HEK293 (cell line): ENCODE data around the gene BPI.

Experiments
- CTCF ChIA-PET: fragments of 350-600 bp; formaldehyde crosslinking; extraction: SDS; loops from one replicate; lab custom pipeline; 2021; ENCODE audit warnings: antibody characterized with exemption; lab: Yijun Ruan, JAX
- POLR2A ChIA-PET: fragments of 300-600 bp; formaldehyde crosslinking; extraction: SDS; loops from one replicate; lab custom pipeline; 2020; ENCODE audit warnings: antibody characterized with exemption, inconsistent platforms; lab: Yijun Ruan, JAX
- H3K27ac ChIP-seq: fragments of 200-500 bp; sonication (Bioruptor generic); 2 replicates; pipeline ENCODE4 v1.5.1; 2014; ENCODE audit warnings: low read depth, low read length, control low read depth, inconsistent platforms; ENCODE audit errors: extremely low read depth
- H3K36me3 ChIP-seq, 2 experiments: fragments of 200-500 bp in 1 of 2; sonication (Bioruptor generic) in 1 of 2; 1 replicate in 1 of 2; 2 replicates in 1 of 2; pipeline ENCODE4 v1.5.1; 2014 to 2017; ENCODE audit warnings: inconsistent platforms in 2 of 2, low read length in 2 of 2; ENCODE audit not compliant: control insufficient read depth in 2 of 2, insufficient read depth in 1 of 2
- H3K4me1 ChIP-seq: fragments of 200-500 bp; sonication (Bioruptor generic); 2 replicates; pipeline ENCODE4 v1.5.1; 2014; ENCODE audit warnings: mild to moderate bottlenecking, low read length, inconsistent platforms; ENCODE audit not compliant: control insufficient read depth, insufficient read depth
- H3K4me3 ChIP-seq: 2 replicates; pipeline ENCODE4 v1.5.1; 2011; ENCODE audit warnings: low read depth, mild to moderate bottlenecking, control low read depth, low read length, moderate library complexity
- H3K9me3 ChIP-seq: fragments of 200-500 bp; sonication (Bioruptor generic); 2 replicates; pipeline ENCODE4 v1.5.1; 2014; ENCODE audit warnings: low read depth, low read length, inconsistent platforms; ENCODE audit not compliant: control insufficient read depth, insufficient read depth
- SALL2 ChIP-seq: fragments of 450-650 bp; formaldehyde crosslinking; IDR thresholded peaks from 2 replicates; pipeline ENCODE4 v1.5.0; 2017; ENCODE audit warnings: missing biosample characterization, mild to moderate bottlenecking, missing genetic modification characterization, borderline replicate concordance
- ZBTB8A ChIP-seq: fragments of 450-650 bp; formaldehyde crosslinking; IDR thresholded peaks from 2 replicates; pipeline ENCODE4 v1.5.1; 2016; ENCODE audit warnings: missing biosample characterization, missing genetic modification characterization
- ZNF10 ChIP-seq: fragments of 450-650 bp; formaldehyde crosslinking; IDR thresholded peaks from 2 replicates; pipeline ENCODE4 v1.5.1; 2017; ENCODE audit warnings: missing biosample characterization, missing genetic modification characterization
- ZNF133 ChIP-seq: fragments of 450-650 bp; formaldehyde crosslinking; IDR thresholded peaks from 2 replicates; pipeline ENCODE4 v1.5.1; 2016; ENCODE audit warnings: missing biosample characterization, missing genetic modification characterization
- ZNF174 ChIP-seq: fragments of 450-650 bp; formaldehyde crosslinking; IDR thresholded peaks from 2 replicates; pipeline ENCODE4 v1.5.0; 2017; ENCODE audit warnings: missing biosample characterization, mild to moderate bottlenecking, missing genetic modification characterization
- ZNF184 ChIP-seq: fragments of 450-650 bp; IDR thresholded peaks from 2 replicates; pipeline ENCODE4 v1.5.1; 2018; ENCODE audit warnings: missing biosample characterization, mild to moderate bottlenecking, missing genetic modification characterization
- ZNF366 ChIP-seq: fragments of 450-650 bp; formaldehyde crosslinking; conservative IDR thresholded peaks from 2 replicates; pipeline ENCODE4 v1.5.1; 2016; ENCODE audit warnings: missing biosample characterization, missing genetic modification characterization
- ZNF561 ChIP-seq: fragments of 450-650 bp; IDR thresholded peaks from 2 replicates; pipeline ENCODE4 v1.5.1; 2018; ENCODE audit warnings: missing biosample characterization, missing genetic modification characterization, borderline replicate concordance
- ZNF585B ChIP-seq: fragments of 450-650 bp; formaldehyde crosslinking; IDR thresholded peaks from 2 replicates; pipeline ENCODE4 v1.5.1; 2016; ENCODE audit warnings: missing biosample characterization, missing genetic modification characterization
- ZNF792 ChIP-seq: fragments of 450-650 bp; formaldehyde crosslinking; IDR thresholded peaks from 2 replicates; pipeline ENCODE4 v1.5.1; 2016; ENCODE audit warnings: missing biosample characterization, missing genetic modification characterization
- ZSCAN30 ChIP-seq: fragments of 450-650 bp; IDR thresholded peaks from 2 replicates; pipeline ENCODE4 v1.5.1; 2018; ENCODE audit warnings: missing biosample characterization, mild to moderate bottlenecking, missing genetic modification characterization, moderate library complexity
- TF ChIP-seq, protein P1 (sequence below): fragments of 450-650 bp; formaldehyde crosslinking; IDR thresholded peaks from 2 replicates; pipeline ENCODE4 v1.5.1; 2016; ENCODE audit warnings: missing biosample characterization, missing genetic modification characterization
- TF ChIP-seq, protein P2 (sequence below): fragments of 450-650 bp; formaldehyde crosslinking; conservative IDR thresholded peaks from 2 replicates; pipeline ENCODE4 v1.5.1; 2016; ENCODE audit warnings: low read depth, missing biosample characterization, missing genetic modification characterization
- TF ChIP-seq, protein P3 (sequence below): fragments of 450-650 bp; formaldehyde crosslinking; IDR thresholded peaks from 2 replicates; pipeline ENCODE4 v1.5.1; 2016; ENCODE audit warnings: missing biosample characterization, missing genetic modification characterization
- TF ChIP-seq, protein P4 (sequence below): fragments of 450-650 bp; IDR thresholded peaks from 2 replicates; pipeline ENCODE4 v1.5.1; 2018; ENCODE audit warnings: missing biosample characterization, missing genetic modification characterization
- TF ChIP-seq, protein P5 (sequence below): fragments of 450-650 bp; formaldehyde crosslinking; IDR thresholded peaks from 2 replicates; pipeline ENCODE4 v1.5.1; 2016; ENCODE audit warnings: missing biosample characterization, missing genetic modification characterization

The BPI gene

DNA sequence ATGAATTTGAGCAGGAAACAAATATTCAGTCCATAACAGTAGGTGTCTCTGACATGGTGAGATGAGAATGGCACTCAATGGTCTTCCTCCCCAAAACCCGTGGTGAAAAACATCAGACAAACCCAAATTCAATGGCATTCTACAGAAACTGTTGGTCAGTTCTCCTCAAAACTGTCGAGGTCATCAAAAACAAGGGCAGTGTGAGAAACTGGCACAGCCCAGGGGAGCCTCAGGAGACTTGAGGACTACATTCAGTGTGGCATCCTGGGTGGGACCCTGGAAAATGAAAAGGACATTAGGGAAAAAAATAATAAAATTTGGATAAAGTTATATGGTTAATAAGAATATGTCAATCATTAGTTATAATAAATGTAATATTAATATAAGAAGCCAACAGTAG is 82.9 kb downstream of the BPI start:
- POLR2A ChIA-PET = interaction anchor here (0.6 kb wide), 1 partner anchor 20 kb away, joined by 3 read pairs; no protein-coding TSS in a partner anchor
- H3K36me3 ChIP-seq = no peaks in the 10 kb centered on the region
- H3K4me3 ChIP-seq = no peak overlapping the region
- no peaks in the 10 kb centered on the region for H3K9me3 ChIP-seq
- TF ChIP-seq ZNF10 (no peak), ZNF366 (tag by site-specific recombination) (no peak), ZNF585B (no peak), ZNF174 (no peak), SALL2 (no peak), ZNF792 (tag by site-specific recombination) (no peak), ZNF133 (tag by site-specific recombination) (no peak), ZNF561 (tag by site-specific recombination) (no peak), ZNF184 (no peak), ZBTB8A (no peak), ZSCAN30 (no peak)
- TF ChIP-seq, protein P1, sequence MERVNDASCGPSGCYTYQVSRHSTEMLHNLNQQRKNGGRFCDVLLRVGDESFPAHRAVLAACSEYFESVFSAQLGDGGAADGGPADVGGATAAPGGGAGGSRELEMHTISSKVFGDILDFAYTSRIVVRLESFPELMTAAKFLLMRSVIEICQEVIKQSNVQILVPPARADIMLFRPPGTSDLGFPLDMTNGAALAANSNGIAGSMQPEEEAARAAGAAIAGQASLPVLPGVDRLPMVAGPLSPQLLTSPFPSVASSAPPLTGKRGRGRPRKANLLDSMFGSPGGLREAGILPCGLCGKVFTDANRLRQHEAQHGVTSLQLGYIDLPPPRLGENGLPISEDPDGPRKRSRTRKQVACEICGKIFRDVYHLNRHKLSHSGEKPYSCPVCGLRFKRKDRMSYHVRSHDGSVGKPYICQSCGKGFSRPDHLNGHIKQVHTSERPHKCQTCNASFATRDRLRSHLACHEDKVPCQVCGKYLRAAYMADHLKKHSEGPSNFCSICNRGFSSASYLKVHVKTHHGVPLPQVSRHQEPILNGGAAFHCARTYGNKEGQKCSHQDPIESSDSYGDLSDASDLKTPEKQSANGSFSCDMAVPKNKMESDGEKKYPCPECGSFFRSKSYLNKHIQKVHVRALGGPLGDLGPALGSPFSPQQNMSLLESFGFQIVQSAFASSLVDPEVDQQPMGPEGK (tag by site-specific recombination) = no peak
- TF ChIP-seq, protein P2, sequence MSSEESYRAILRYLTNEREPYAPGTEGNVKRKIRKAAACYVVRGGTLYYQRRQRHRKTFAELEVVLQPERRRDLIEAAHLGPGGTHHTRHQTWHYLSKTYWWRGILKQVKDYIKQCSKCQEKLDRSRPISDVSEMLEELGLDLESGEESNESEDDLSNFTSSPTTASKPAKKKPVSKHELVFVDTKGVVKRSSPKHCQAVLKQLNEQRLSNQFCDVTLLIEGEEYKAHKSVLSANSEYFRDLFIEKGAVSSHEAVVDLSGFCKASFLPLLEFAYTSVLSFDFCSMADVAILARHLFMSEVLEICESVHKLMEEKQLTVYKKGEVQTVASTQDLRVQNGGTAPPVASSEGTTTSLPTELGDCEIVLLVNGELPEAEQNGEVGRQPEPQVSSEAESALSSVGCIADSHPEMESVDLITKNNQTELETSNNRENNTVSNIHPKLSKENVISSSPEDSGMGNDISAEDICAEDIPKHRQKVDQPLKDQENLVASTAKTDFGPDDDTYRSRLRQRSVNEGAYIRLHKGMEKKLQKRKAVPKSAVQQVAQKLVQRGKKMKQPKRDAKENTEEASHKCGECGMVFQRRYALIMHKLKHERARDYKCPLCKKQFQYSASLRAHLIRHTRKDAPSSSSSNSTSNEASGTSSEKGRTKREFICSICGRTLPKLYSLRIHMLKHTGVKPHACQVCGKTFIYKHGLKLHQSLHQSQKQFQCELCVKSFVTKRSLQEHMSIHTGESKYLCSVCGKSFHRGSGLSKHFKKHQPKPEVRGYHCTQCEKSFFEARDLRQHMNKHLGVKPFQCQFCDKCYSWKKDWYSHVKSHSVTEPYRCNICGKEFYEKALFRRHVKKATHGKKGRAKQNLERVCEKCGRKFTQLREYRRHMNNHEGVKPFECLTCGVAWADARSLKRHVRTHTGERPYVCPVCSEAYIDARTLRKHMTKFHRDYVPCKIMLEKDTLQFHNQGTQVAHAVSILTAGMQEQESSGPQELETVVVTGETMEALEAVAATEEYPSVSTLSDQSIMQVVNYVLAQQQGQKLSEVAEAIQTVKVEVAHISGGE (tag by site-specific recombination) = no peak
- TF ChIP-seq, protein P3, sequence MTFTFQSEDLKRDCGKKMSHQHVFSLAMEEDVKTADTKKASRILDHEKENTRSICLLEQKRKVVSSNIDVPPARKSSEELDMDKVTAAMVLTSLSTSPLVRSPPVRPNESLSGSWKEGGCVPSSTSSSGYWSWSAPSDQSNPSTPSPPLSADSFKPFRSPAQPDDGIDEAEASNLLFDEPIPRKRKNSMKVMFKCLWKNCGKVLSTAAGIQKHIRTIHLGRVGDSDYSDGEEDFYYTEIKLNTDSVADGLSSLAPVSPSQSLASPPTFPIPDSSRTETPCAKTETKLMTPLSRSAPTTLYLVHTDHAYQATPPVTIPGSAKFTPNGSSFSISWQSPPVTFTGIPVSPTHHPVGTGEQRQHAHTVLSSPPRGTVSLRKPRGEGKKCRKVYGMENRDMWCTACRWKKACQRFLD = no peak
- TF ChIP-seq, protein P4, sequence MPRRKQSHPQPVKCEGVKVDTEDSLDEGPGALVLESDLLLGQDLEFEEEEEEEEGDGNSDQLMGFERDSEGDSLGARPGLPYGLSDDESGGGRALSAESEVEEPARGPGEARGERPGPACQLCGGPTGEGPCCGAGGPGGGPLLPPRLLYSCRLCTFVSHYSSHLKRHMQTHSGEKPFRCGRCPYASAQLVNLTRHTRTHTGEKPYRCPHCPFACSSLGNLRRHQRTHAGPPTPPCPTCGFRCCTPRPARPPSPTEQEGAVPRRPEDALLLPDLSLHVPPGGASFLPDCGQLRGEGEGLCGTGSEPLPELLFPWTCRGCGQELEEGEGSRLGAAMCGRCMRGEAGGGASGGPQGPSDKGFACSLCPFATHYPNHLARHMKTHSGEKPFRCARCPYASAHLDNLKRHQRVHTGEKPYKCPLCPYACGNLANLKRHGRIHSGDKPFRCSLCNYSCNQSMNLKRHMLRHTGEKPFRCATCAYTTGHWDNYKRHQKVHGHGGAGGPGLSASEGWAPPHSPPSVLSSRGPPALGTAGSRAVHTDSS (tag by site-specific recombination) = no peak
- TF ChIP-seq, protein P5, sequence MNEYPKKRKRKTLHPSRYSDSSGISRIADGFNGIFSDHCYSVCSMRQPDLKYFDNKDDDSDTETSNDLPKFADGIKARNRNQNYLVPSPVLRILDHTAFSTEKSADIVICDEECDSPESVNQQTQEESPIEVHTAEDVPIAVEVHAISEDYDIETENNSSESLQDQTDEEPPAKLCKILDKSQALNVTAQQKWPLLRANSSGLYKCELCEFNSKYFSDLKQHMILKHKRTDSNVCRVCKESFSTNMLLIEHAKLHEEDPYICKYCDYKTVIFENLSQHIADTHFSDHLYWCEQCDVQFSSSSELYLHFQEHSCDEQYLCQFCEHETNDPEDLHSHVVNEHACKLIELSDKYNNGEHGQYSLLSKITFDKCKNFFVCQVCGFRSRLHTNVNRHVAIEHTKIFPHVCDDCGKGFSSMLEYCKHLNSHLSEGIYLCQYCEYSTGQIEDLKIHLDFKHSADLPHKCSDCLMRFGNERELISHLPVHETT (tag by site-specific recombination) = no peak
- CTCF ChIA-PET = no interaction called here
- H3K4me1 ChIP-seq = no peaks in the 10 kb centered on the region
- H3K27ac ChIP-seq = no peak overlapping the region
